ENCODE measurements around the gene SPATA32. TPM values are rescaled to one million over a fixed set of nuclear protein-coding genes. Genes with fewer than 3 reads are reported as not detected.

The SPATA32 gene
- total RNA-seq, 2 experiments from 2014 or later = 0.20 to 0.27 TPM

DNA sequence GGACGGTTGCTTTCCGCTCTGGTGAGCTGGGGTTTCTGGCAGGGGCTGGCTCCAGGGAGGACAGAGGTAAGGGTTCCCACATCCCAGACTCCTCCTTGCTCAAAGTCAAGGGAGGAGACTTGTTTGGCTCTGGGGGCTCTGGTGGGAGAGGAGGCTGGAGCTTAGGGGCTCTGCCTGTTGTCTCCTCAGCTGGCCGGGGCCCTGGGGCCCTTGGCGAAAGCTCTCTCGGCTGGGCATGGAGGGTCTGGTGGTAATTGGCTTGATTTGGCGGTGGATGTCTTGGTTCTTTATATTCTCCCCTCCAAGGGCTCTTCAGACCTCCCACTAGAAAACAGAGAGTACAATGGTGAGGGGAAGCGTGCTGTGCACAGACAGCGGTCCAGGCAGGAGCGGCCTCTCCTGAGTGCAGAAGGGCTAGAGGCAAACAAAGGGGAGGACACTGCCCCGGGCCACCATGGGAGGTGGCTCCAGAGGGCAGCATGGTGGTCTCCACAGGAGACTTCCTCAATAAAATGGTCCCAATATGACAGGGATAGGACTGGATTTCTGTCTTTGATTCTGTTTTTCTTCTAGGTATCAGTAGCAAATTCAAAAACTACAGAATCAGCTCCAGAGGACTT is 5.7 kb upstream of the SPATA32 start:
- H3K9me3 ChIP-seq (ENCODE audit: control insufficient read depth in 1 of 2, insufficient read depth in 1 of 2, low read length in 2 of 2) = no peaks in the 10 kb centered on the region
- no peak overlapping the region for H3K4me3 ChIP-seq (ENCODE audit: low read length)
- peaks cover 88% of the 10 kb centered on the region for H3K36me3 ChIP-seq (ENCODE audit: insufficient read depth, low read length)
- CTCF ChIA-PET = interaction anchor here (1.6 to 2.5 kb wide), 2 partner anchors 10 to 118 kb away, joined by 5 to 14 read pairs; no protein-coding TSS in a partner anchor
- Mint-ChIP-seq H3K9me3 (no peaks in the 10 kb centered on the region), H3K27me3 (no peaks in the 10 kb centered on the region), H3K27ac (no peak overlapping the region), H3K4me1 (ENCODE audit: low read depth) (peaks cover 6% of the 10 kb centered on the region), H3K4me3 (no peak overlapping the region), H3K36me3 (ENCODE audit: low read depth) (peaks cover 78% of the 10 kb centered on the region)
- TF ChIP-seq, protein P1, sequence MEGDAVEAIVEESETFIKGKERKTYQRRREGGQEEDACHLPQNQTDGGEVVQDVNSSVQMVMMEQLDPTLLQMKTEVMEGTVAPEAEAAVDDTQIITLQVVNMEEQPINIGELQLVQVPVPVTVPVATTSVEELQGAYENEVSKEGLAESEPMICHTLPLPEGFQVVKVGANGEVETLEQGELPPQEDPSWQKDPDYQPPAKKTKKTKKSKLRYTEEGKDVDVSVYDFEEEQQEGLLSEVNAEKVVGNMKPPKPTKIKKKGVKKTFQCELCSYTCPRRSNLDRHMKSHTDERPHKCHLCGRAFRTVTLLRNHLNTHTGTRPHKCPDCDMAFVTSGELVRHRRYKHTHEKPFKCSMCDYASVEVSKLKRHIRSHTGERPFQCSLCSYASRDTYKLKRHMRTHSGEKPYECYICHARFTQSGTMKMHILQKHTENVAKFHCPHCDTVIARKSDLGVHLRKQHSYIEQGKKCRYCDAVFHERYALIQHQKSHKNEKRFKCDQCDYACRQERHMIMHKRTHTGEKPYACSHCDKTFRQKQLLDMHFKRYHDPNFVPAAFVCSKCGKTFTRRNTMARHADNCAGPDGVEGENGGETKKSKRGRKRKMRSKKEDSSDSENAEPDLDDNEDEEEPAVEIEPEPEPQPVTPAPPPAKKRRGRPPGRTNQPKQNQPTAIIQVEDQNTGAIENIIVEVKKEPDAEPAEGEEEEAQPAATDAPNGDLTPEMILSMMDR (IDR thresholded peaks at IDR 0.05) = no peak
- POLR2A ChIA-PET = interaction anchor here (1.6 kb wide), 1 partner anchor 42 kb away, joined by 5 read pairs; no protein-coding TSS in a partner anchor
- H3K4me1 ChIP-seq (ENCODE audit: insufficient read depth, low read length) = peaks cover 18% of the 10 kb centered on the region
- intact Hi-C loops (cut with DNase I, micrococcal nuclease) = no loop called here
- DNase-seq (no peak), ATAC-seq (ENCODE audit: poor library complexity) (no peak)
- no peak overlapping the region for H3K27ac ChIP-seq (ENCODE audit: low read depth in 1 of 2, low read length in 2 of 2)
- H3K27me3 ChIP-seq (ENCODE audit: control insufficient read depth in 1 of 2, insufficient read depth in 2 of 2, low read length in 2 of 2) = no peaks in the 10 kb centered on the region

- Mint-ChIP-seq H3K4me3 (no peak overlapping the region), H3K27me3 (no peaks in the 10 kb centered on the region), H3K36me3 (ENCODE audit: low read depth) (peaks cover 68% of the 10 kb centered on the region), H3K4me1 (ENCODE audit: low read depth) (peaks cover 14% of the 10 kb centered on the region), H3K9me3 (no peaks in the 10 kb centered on the region), H3K27ac (peak overlapping the region; percentile 20)
- CTCF ChIA-PET = interaction anchor here (1.0 to 2.5 kb wide), 5 partner anchors 10 to 131 kb away, joined by 3 to 14 read pairs (median 4); no protein-coding TSS in a partner anchor
- Histone ChIP-seq H3K27ac (ENCODE audit: low read depth in 1 of 2, low read length in 2 of 2) (no peak overlapping the region), H3K9me3 (ENCODE audit: control insufficient read depth in 1 of 2, insufficient read depth in 1 of 2, low read length in 2 of 2) (no peaks in the 10 kb centered on the region), H3K4me3 (ENCODE audit: low read length) (no peak overlapping the region), H3K27me3 (ENCODE audit: control insufficient read depth in 1 of 2, insufficient read depth in 2 of 2, low read length in 2 of 2) (no peaks in the 10 kb centered on the region), H3K4me1 (ENCODE audit: insufficient read depth, low read length) (peaks cover 29% of the 10 kb centered on the region), H3K36me3 (ENCODE audit: insufficient read depth, low read length) (peaks cover 77% of the 10 kb centered on the region)
- no peak for ATAC-seq (ENCODE audit: poor library complexity)
- TF ChIP-seq, protein P1 (IDR thresholded peaks at IDR 0.05) = no peak
- DNase-seq = no peak
- intact Hi-C loops (cut with DNase I, micrococcal nuclease) = no loop called here
- POLR2A ChIA-PET = interaction anchor here (1.4 to 1.8 kb wide), 3 partner anchors 11 to 51 kb away, joined by 4 to 10 read pairs (median 5); partner anchors contain the start of gene MAP3K14
Measured at GRCh38 chr17:45266372-45266926, 4.6 kb upstream of the SPATA32 start.

- POLR2A ChIA-PET = interaction anchor here (1.4 to 1.8 kb wide), 2 partner anchors 10 to 51 kb away, joined by 4 to 10 read pairs; partner anchors contain the start of gene MAP3K14
- Histone ChIP-seq H3K27me3 (ENCODE audit: control insufficient read depth in 1 of 2, insufficient read depth in 2 of 2, low read length in 2 of 2) (no peaks in the 10 kb centered on the region), H3K9me3 (ENCODE audit: control insufficient read depth in 1 of 2, insufficient read depth in 1 of 2, low read length in 2 of 2) (no peaks in the 10 kb centered on the region), H3K27ac (ENCODE audit: low read depth in 1 of 2, low read length in 2 of 2) (no peak overlapping the region), H3K36me3 (ENCODE audit: insufficient read depth, low read length) (peaks cover 73% of the 10 kb centered on the region), H3K4me3 (ENCODE audit: low read length) (no peak overlapping the region), H3K4me1 (ENCODE audit: insufficient read depth, low read length) (peaks cover 32% of the 10 kb centered on the region)
- ATAC-seq (ENCODE audit: poor library complexity) (no peak), DNase-seq (no peak)
- intact Hi-C loops (cut with DNase I, micrococcal nuclease) = no loop called here
- Mint-ChIP-seq H3K4me1 (ENCODE audit: low read depth) (peaks cover 19% of the 10 kb centered on the region), H3K9me3 (no peaks in the 10 kb centered on the region), H3K27ac (peak overlapping the region; percentile 20), H3K4me3 (peak overlapping the region; percentile 7), H3K27me3 (no peaks in the 10 kb centered on the region), H3K36me3 (ENCODE audit: low read depth) (peaks cover 65% of the 10 kb centered on the region)
- TF ChIP-seq, protein P1 (IDR thresholded peaks at IDR 0.05) = no peak
- CTCF ChIA-PET = interaction anchor here (0.7 to 2.5 kb wide), 5 partner anchors 9 to 120 kb away, joined by 3 to 14 read pairs (median 3); no protein-coding TSS in a partner anchor
Measured at GRCh38 chr17:45265821-45266220, 3.9 kb upstream of the SPATA32 start.

Data from CD4-positive, alpha-beta T cell (primary cell).